ENCODE data around the gene NRXN3.

DNA sequence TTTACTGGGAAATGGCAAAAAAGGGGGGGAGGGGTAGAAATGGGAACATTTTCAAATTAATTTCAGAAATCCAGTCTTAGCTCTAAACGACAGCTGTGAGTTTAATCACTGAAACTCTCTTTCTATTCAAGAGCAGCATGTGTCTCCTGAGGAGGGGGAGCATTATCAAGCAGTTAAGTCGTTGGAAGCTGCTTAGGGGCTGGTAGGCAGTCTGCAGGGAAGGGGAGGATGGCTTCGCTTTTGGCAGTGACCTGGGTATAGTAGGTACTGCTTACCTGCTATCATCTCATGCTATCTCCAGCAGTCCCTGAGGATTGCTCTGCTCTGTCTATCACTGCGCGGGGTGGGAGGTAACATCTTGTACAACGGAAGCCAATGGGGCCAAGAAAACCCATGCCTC lies 567.4 kb downstream of the NRXN3 start:
- TF ChIP-seq, protein P1, sequence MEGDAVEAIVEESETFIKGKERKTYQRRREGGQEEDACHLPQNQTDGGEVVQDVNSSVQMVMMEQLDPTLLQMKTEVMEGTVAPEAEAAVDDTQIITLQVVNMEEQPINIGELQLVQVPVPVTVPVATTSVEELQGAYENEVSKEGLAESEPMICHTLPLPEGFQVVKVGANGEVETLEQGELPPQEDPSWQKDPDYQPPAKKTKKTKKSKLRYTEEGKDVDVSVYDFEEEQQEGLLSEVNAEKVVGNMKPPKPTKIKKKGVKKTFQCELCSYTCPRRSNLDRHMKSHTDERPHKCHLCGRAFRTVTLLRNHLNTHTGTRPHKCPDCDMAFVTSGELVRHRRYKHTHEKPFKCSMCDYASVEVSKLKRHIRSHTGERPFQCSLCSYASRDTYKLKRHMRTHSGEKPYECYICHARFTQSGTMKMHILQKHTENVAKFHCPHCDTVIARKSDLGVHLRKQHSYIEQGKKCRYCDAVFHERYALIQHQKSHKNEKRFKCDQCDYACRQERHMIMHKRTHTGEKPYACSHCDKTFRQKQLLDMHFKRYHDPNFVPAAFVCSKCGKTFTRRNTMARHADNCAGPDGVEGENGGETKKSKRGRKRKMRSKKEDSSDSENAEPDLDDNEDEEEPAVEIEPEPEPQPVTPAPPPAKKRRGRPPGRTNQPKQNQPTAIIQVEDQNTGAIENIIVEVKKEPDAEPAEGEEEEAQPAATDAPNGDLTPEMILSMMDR (IDR thresholded peaks at IDR 0.05), result no peak
- TF ChIP-seq EZH2 (IDR thresholded peaks at IDR 0.05; ENCODE audit: borderline replicate concordance, insufficient read depth, low read depth, low read length, poor library complexity, severe bottlenecking), result no peak
